Neural progenitor cell (in vitro differentiated cells): Measurements from ENCODE around the gene UGT2B17. TPM values are rescaled to one million over a fixed set of nuclear protein-coding genes. Genes with fewer than 3 reads are reported as not detected.

ENCODE experiments used
- DNase-seq: peaks from one replicate; pipeline ENCODE4 v3.0.0-alpha.2; 2016; ENCODE audit warnings: low spot score
- H2AFZ ChIP-seq: fragments of 200-600 bp; sonication (generic); replicated peaks from 2 replicates; pipeline ENCODE4 v1.6.1; 2016; ENCODE audit warnings: antibody characterized with exemption
- H3F3A ChIP-seq: fragments of 200-600 bp; sonication (generic); 2 replicates; pipeline ENCODE4 v1.6.1; 2016; ENCODE audit warnings: antibody characterized with exemption, low read depth
- H3K27ac ChIP-seq: fragments of 200-600 bp; sonication (generic); 2 replicates; pipeline ENCODE4 v1.5.1; 2016; ENCODE audit warnings: mild to moderate bottlenecking
- H3K27me3 ChIP-seq: fragments of 200-600 bp; sonication (generic); 2 replicates; pipeline ENCODE4 v1.6.1; 2016; ENCODE audit warnings: mild to moderate bottlenecking, moderate library complexity
- H3K36me3 ChIP-seq: fragments of 200-600 bp; sonication (generic); 2 replicates; pipeline ENCODE4 v1.5.1; 2016
- H3K4me1 ChIP-seq: fragments of 200-600 bp; sonication (generic); 2 replicates; pipeline ENCODE4 v1.6.1; 2016; ENCODE audit warnings: mixed run types
- H3K4me2 ChIP-seq: fragments of 200-600 bp; sonication (generic); 2 replicates; pipeline ENCODE4 v1.6.1; 2016
- H3K4me3 ChIP-seq: fragments of 200-600 bp; sonication (generic); 2 replicates; pipeline ENCODE4 v1.5.1; 2016
- H3K79me2 ChIP-seq: fragments of 200-600 bp; sonication (generic); 2 replicates; pipeline ENCODE4 v1.6.1; 2016; ENCODE audit warnings: low read depth
- H3K9ac ChIP-seq: fragments of 200-600 bp; sonication (generic); 2 replicates; pipeline ENCODE4 v1.6.1; 2016
- H3K9me3 ChIP-seq: fragments of 200-600 bp; sonication (generic); 2 replicates; pipeline ENCODE4 v1.5.1; 2016; ENCODE audit warnings: low read depth
- H4K20me1 ChIP-seq: fragments of 200-600 bp; sonication (generic); 2 replicates; pipeline ENCODE4 v1.6.1; 2016; ENCODE audit warnings: low read depth
- H3K27ac Mint-ChIP-seq: 3 replicates; pipeline ENCODE4 v1.8.0; 2021; ENCODE audit warnings: mixed read lengths
- H3K27me3 Mint-ChIP-seq: 2 replicates; pipeline ENCODE4 v1.8.0; 2022; ENCODE audit warnings: low read depth, mild to moderate bottlenecking, inconsistent platforms, moderate library complexity, mixed read lengths; ENCODE audit not compliant: insufficient read depth
- H3K36me3 Mint-ChIP-seq: 3 replicates; pipeline ENCODE4 v1.8.0; 2021; ENCODE audit warnings: mixed read lengths
- H3K4me1 Mint-ChIP-seq: 3 replicates; pipeline ENCODE4 v1.8.0; 2021; ENCODE audit warnings: mixed read lengths
- H3K4me3 Mint-ChIP-seq: 3 replicates; pipeline ENCODE4 v1.8.0; 2021; ENCODE audit warnings: mild to moderate bottlenecking, moderate library complexity, mixed read lengths
- H3K9me3 Mint-ChIP-seq: 3 replicates; pipeline ENCODE4 v1.8.0; 2020; ENCODE audit warnings: mixed read lengths
- EZH2 ChIP-seq: fragments of 200-600 bp; sonication (generic); IDR thresholded peaks from 2 replicates; pipeline ENCODE4 v1.6.1; 2017; ENCODE audit warnings: antibody characterized with exemption, mild to moderate bottlenecking, moderate library complexity
- EZH2phosphoT487 ChIP-seq: fragments of 200-600 bp; sonication (generic); IDR thresholded peaks from 2 replicates; pipeline ENCODE4 v1.6.1; 2017; ENCODE audit warnings: antibody characterized with exemption
- total RNA-seq: library from RNA; depleted of rRNA; stranded (reverse); fragments of >200 nt; gene quantifications from 2 replicates; pipeline ENCODE4 v1.2.3, GENCODE V29; 2015; ENCODE audit warnings: low replicate concordance
- TF ChIP-seq, protein P1 (sequence below): fragments of 200-600 bp; sonication (generic); IDR thresholded peaks from 2 replicates; pipeline ENCODE4 v1.5.1; 2017; ENCODE audit warnings: antibody characterized with exemption, mild to moderate bottlenecking

The UGT2B17 gene
- total RNA-seq, 1 donor from 2014 or later: not detected

DNA sequence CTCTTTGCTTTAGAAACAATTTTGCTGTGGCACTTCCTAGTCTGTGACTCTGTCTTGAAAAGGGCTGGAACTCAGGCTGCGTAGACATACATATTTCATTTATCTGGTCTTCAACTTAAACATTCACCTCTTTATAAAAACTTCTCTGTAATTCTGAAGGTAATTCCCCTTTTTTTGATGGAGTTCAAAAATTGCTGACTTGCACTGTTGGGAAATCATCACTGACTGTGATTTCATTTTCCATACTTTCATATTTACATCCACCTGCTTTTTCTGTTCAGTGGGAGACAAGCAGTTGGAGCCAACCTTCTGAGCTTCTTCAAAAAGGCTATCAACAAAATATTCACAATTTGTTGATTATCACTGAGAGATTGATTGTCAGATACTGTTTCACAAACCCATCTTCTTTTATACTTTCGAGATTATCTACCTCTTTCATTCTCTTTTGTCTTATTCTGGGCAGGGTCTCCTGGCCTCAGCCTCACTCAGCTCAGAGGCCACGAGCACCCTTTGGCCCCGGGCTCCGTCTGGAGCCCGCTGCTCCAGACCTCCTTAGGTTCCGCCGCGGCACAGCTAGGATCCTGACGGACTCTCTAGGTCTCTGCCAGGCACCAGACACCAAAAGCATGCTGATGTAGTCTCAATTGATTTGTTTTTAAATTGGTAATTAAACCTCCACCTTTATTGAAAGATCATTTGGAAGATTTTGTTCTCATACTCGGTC lies 39.7 kb upstream of the UGT2B17 start:
- Histone ChIP-seq H3K9me3 (no peaks in the 10 kb centered on the region), H3K36me3 (no peaks in the 10 kb centered on the region), H3K27ac (no peak overlapping the region), H3K79me2 (no peaks in the 10 kb centered on the region), H3F3A (no peaks in the 10 kb centered on the region), H3K27me3 (no peaks in the 10 kb centered on the region), H3K4me2 (no peak overlapping the region), H3K4me3 (no peak overlapping the region), H4K20me1 (no peaks in the 10 kb centered on the region), H3K9ac (no peak overlapping the region), H2AFZ (no peak overlapping the region), H3K4me1 (no peaks in the 10 kb centered on the region)
- TF ChIP-seq EZH2phosphoT487: no peak
- Mint-ChIP-seq H3K9me3 (no peaks in the 10 kb centered on the region), H3K4me3 (no peak overlapping the region), H3K36me3 (no peaks in the 10 kb centered on the region), H3K4me1 (no peaks in the 10 kb centered on the region), H3K27ac (no peak overlapping the region), H3K27me3 (peaks cover 1% of the 10 kb centered on the region)
- DNase-seq: no peak

GRCh38 chr4:68613752-68614151 lies 37.6 kb upstream of the UGT2B17 start:
- no peak overlapping the region for H3K4me3 Mint-ChIP-seq
- TF ChIP-seq EZH2: no peak
- TF ChIP-seq, protein P1, sequence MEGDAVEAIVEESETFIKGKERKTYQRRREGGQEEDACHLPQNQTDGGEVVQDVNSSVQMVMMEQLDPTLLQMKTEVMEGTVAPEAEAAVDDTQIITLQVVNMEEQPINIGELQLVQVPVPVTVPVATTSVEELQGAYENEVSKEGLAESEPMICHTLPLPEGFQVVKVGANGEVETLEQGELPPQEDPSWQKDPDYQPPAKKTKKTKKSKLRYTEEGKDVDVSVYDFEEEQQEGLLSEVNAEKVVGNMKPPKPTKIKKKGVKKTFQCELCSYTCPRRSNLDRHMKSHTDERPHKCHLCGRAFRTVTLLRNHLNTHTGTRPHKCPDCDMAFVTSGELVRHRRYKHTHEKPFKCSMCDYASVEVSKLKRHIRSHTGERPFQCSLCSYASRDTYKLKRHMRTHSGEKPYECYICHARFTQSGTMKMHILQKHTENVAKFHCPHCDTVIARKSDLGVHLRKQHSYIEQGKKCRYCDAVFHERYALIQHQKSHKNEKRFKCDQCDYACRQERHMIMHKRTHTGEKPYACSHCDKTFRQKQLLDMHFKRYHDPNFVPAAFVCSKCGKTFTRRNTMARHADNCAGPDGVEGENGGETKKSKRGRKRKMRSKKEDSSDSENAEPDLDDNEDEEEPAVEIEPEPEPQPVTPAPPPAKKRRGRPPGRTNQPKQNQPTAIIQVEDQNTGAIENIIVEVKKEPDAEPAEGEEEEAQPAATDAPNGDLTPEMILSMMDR: no peak
- TF ChIP-seq EZH2phosphoT487: no peak
- no peak overlapping the region for H3K27ac Mint-ChIP-seq

DNA sequence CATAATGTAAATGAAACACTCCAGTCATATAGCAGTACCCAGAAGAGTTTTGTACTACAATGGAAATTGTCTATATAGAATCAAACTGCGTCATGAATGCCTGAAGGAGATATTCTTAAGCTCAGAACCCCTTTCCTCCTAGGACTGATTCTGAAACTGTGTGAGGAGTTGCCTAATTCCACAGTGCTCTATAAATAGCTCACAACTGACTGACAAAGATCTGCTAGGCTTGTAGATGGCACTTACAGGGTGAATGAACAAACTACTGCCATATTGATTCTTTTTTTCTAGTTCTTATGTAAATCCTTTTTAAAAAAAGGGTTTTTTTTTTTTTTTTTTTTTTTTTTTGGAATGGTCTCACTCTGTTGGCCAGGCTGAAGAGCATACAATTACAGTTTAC lies 30.1 kb upstream of the UGT2B17 start:
- no peaks in the 10 kb centered on the region for H3K36me3 Mint-ChIP-seq
- Histone ChIP-seq H3K9me3 (no peaks in the 10 kb centered on the region), H3K36me3 (no peaks in the 10 kb centered on the region), H3K27me3 (no peaks in the 10 kb centered on the region), H4K20me1 (no peaks in the 10 kb centered on the region), H2AFZ (no peak overlapping the region), H3K9ac (no peak overlapping the region), H3K27ac (no peak overlapping the region), H3K4me1 (no peaks in the 10 kb centered on the region), H3K4me2 (no peak overlapping the region), H3K4me3 (no peak overlapping the region), H3K79me2 (no peaks in the 10 kb centered on the region), H3F3A (no peaks in the 10 kb centered on the region)
- DNase-seq: no peak
- no peaks in the 10 kb centered on the region for H3K27me3 Mint-ChIP-seq
- H3K27ac Mint-ChIP-seq: no peak overlapping the region
- TF ChIP-seq EZH2phosphoT487 (no peak), EZH2 (no peak)
- TF ChIP-seq, protein P1: no peak
- no peak overlapping the region for H3K4me3 Mint-ChIP-seq
- no peaks in the 10 kb centered on the region for H3K4me1 Mint-ChIP-seq
- H3K9me3 Mint-ChIP-seq: no peaks in the 10 kb centered on the region

More at GRCh38 chr4:68613752-68614151, 37.6 kb upstream of the UGT2B17 start:
- Histone ChIP-seq H3K27me3 (no peaks in the 10 kb centered on the region), H2AFZ (no peak overlapping the region), H3K36me3 (no peaks in the 10 kb centered on the region), H3K9me3 (no peaks in the 10 kb centered on the region), H3K4me3 (no peak overlapping the region), H3K9ac (no peak overlapping the region), H3K4me1 (no peaks in the 10 kb centered on the region), H4K20me1 (no peaks in the 10 kb centered on the region), H3K4me2 (no peak overlapping the region), H3K79me2 (no peaks in the 10 kb centered on the region), H3F3A (no peaks in the 10 kb centered on the region), H3K27ac (no peak overlapping the region)
- Mint-ChIP-seq H3K4me1 (no peaks in the 10 kb centered on the region), H3K36me3 (no peaks in the 10 kb centered on the region), H3K9me3 (no peaks in the 10 kb centered on the region), H3K27me3 (no peaks in the 10 kb centered on the region)
- DNase-seq: no peak

- Mint-ChIP-seq H3K36me3 (no peaks in the 10 kb centered on the region), H3K4me3 (no peak overlapping the region), H3K9me3 (peaks cover 2% of the 10 kb centered on the region), H3K27ac (no peak overlapping the region), H3K27me3 (no peaks in the 10 kb centered on the region), H3K4me1 (no peaks in the 10 kb centered on the region)
- Histone ChIP-seq H3K4me1 (no peaks in the 10 kb centered on the region), H3K9ac (no peak overlapping the region), H3K4me2 (no peak overlapping the region), H3K4me3 (no peak overlapping the region), H3F3A (no peaks in the 10 kb centered on the region), H4K20me1 (no peaks in the 10 kb centered on the region), H3K27ac (no peak overlapping the region), H3K9me3 (no peaks in the 10 kb centered on the region), H3K79me2 (no peaks in the 10 kb centered on the region), H3K27me3 (no peaks in the 10 kb centered on the region), H3K36me3 (no peaks in the 10 kb centered on the region), H2AFZ (no peak overlapping the region)
- DNase-seq: no peak
- no peak for TF ChIP-seq EZH2
- no peak for TF ChIP-seq EZH2phosphoT487
- TF ChIP-seq, protein P1: no peak
These were observed 23.0 kb upstream of the UGT2B17 start for GRCh38 chr4:68599150-68599549.
